Non-pigmented ciliary epithelial cell (primary cell): ENCODE measurements around the gene PCDHA8.
"Not testable (repeated sequence)": the region's sequence is repeated elsewhere in the genome, so short reads cannot be mapped to it uniquely, and the experiment has no call there.

Experiments
- DNase-seq: peaks from one replicate; pipeline ENCODE4 v3.0.0-alpha.2; 2010; ENCODE audit warnings: low read depth

The PCDHA8 gene, protein sequence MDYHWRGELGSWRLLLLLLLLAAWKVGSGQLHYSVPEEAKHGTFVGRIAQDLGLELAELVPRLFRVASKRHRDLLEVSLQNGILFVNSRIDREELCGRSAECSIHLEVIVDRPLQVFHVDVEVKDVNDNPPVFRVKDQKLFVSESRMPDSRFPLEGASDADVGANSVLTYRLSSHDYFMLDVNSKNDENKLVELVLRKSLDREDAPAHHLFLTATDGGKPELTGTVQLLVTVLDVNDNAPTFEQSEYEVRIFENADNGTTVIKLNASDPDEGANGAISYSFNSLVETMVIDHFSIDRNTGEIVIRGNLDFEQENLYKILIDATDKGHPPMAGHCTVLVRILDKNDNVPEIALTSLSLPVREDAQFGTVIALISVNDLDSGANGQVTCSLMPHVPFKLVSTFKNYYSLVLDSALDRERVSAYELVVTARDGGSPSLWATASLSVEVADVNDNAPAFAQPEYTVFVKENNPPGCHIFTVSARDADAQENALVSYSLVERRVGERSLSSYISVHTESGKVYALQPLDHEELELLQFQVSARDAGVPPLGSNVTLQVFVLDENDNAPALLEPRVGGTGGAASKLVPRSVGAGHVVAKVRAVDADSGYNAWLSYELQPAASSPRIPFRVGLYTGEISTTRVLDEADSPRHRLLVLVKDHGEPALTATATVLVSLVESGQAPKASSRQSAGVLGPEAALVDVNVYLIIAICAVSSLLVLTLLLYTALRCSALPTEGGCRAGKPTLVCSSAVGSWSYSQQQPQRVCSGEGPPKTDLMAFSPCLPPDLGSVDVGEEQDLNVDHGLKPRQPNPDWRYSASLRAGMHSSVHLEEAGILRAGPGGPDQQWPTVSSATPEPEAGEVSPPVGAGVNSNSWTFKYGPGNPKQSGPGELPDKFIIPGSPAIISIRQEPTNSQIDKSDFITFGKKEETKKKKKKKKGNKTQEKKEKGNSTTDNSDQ

DNA sequence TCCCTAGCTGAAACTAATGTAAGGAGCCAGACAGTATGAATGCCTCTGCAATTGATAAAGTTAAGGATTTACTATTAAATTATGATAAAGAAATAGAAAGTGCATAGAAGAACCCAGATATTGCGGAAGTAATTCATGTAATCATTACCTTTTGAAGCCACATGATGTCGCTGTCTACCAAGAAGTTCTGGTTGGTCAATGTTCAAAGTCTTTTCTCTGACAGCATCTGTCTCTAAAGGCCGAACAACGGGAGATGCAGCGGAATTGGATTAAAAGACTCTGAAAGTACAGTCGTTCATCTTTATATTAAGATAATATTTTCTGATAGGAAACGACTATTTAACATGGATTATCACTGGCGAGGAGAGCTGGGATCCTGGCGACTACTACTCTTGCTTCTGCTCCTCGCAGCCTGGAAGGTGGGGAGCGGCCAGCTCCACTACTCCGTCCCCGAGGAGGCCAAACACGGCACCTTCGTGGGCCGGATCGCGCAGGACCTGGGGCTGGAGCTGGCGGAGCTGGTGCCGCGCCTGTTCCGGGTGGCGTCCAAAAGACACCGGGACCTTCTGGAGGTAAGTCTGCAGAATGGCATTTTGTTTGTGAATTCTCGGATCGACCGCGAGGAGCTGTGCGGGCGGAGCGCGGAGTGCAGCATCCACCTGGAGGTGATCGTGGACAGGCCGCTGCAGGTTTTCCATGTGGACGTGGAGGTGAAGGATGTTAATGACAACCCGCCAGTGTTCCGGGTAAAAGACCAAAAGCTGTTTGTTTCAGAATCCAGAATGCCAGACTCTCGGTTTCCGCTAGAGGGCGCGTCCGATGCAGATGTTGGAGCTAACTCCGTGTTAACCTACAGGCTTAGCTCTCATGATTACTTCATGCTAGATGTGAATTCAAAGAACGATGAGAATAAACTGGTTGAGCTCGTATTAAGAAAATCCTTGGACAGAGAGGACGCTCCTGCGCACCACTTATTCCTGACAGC is at the start of gene PCDHA8:
Gene PCDHA8 (plus strand): TSS at position 210 of the 985 bp plus-strand sequence. CDS start 135 bp downstream, at position 345.
- DNase-seq, result no peak

DNA sequence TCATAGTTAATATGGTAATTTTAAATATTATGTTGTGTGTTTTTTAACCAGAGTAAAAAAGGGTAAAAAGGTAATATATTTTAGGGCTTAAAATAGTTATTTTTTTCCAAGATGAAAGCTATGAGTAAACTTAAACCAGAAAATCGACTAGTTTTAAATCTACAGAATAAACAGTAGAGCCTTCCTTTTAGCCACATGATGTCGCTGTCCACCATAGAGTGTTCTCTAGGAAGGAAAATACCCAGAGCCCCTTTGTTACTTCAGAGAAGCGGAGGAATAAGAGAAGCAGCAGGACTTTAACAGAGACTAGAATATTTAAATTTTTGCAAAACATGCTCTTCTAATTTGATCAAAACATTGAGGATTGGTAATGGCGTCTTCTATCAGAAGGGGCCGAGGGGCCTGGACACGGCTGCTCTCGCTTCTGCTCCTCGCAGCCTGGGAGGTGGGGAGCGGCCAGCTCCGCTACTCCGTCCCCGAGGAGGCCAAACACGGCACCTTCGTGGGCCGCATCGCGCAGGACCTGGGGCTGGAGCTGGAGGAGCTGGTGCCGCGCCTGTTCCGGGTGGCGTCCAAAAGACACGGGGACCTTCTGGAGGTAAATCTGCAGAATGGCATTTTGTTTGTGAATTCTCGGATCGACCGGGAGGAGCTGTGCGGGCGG is 46.3 kb upstream of the PCDHA8 start, which contains the start of gene PCDHA2:
Gene PCDHA2 (plus strand): TSS at position 258 of the 664 bp plus-strand sequence.
- no peak for DNase-seq

DNA sequence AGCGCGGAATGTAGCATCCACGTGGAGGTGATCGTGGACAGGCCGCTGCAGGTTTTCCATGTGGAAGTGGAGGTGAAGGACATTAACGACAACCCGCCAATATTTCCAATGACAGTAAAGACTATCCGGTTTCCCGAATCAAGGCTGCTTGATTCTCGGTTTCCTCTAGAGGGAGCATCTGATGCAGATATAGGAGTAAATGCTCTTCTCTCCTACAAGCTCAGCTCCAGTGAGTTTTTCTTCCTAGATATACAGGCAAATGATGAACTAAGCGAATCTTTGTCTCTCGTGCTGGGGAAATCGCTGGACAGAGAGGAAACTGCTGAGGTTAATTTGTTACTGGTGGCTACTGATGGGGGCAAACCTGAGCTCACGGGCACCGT is 45.7 kb upstream of the PCDHA8 start:
- no peak for DNase-seq

DNA sequence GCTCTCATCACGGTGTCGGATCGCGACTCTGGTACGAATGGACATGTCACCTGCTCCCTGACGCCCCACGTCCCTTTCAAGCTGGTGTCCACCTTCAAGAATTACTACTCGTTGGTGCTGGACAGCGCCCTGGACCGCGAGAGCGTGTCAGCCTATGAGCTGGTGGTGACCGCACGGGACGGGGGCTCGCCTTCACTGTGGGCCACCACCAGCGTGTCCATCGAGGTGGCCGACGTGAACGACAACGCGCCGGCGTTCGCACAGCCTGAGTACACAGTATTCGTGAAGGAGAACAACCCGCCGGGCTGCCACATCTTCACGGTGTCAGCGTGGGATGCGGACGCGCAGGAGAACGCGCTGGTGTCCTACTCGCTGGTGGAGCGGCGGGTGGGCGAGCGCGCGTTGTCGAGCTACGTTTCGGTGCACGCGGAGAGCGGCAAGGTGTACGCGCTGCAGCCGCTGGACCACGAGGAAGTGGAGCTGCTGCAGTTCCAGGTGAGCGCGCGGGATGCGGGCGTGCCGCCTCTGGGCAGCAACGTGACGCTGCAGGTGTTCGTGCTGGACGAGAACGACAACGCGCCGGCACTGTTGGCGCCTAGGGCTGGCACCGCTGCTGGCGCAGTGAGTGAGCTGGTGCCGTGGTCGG is 44.8 kb upstream of the PCDHA8 start:
- not testable (repeated sequence) for DNase-seq

DNA sequence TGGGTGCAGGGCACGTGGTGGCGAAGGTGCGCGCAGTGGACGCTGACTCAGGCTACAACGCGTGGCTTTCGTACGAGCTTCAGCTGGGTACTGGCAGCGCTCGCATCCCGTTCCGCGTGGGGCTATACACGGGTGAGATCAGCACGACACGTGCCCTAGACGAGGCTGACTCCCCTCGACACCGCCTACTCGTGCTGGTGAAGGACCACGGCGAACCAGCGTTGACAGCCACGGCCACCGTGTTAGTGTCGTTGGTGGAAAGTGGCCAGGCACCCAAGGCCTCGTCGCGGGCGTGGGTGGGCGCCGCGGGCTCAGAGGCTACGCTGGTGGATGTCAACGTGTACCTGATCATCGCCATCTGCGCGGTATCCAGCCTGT is 44.3 kb upstream of the PCDHA8 start:
- DNase-seq, result no peak

DNA sequence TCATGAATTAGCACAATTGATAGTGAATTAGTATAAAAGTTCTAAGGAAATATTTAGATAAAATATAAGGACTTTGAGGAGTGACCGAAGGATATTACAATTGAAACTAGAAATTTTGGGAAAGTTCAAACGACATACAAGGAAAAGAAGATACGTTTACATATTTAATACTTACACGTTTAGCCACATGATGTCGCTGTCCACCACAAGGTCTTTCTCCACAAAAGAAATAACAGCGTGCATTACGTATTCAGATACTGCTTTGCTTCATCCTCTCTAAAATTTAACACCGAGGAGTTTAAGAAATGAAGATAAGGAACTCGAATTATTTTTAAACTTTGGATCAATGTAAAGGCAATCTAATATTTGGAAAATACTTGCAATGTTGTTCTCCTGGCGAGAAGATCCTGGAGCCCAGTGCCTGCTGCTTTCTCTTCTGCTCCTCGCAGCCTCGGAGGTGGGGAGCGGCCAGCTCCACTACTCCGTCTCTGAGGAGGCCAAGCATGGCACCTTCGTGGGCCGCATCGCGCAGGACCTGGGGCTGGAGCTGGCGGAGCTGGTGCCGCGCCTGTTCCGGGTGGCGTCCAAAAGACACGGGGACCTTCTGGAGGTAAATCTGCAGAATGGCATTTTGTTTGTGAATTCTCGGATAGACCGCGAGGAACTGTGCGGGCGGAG is 40.0 kb upstream of the PCDHA8 start, which contains the start of gene PCDHA3:
Gene PCDHA3 (plus strand): TSS at position 242 of the 678 bp plus-strand sequence.
- DNase-seq, result no peak

DNA sequence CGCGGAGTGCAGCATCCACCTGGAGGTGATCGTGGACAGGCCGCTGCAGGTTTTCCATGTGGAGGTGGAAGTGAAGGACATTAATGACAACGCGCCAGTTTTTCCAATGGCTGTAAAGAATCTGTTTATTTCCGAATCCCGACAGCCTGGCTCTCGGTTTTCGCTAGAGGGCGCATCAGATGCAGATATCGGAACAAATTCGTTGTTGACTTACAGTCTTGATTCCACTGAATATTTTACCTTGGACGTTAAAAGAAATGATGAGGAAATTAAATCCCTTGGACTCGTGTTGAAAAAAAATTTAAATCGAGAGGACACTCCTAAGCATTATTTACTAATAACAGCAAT is 39.5 kb upstream of the PCDHA8 start:
- DNase-seq, result no peak

DNA sequence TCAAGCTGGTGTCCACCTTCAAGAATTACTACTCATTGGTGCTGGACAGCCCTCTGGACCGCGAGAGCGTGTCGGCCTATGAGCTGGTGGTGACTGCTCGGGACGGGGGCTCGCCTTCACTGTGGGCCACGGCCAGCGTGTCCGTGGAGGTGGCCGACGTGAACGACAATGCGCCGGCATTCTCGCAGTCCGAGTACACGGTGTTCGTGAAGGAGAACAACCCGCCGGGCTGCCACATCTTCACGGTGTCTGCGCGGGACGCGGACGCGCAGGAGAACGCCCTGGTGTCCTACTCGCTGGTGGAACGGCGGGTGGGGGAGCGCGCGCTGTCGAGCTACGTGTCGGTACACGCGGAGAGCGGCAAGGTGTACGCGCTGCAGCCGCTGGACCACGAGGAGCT is 38.6 kb upstream of the PCDHA8 start:
- DNase-seq, result not testable (repeated sequence)

DNA sequence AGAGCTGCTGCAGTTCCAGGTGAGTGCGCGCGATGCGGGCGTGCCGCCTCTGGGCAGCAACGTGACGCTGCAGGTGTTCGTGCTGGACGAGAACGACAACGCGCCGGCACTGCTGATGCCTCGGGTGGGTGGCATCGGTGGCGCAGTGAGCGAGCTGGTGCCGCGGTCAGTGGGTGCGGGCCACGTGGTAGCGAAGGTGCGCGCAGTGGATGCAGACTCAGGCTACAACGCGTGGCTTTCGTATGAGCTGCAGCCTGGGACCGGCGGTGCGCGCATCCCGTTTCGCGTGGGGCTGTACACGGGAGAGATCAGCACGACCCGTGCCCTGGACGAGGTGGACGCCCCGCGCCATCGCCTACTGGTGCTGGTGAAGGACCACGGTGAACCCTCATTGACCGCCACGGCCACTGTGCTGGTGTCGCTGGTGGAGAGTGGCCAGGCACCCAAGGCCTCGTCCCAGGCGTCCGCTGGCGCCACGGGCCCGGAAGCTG is 38.2 kb upstream of the PCDHA8 start:
- no peak for DNase-seq

DNA sequence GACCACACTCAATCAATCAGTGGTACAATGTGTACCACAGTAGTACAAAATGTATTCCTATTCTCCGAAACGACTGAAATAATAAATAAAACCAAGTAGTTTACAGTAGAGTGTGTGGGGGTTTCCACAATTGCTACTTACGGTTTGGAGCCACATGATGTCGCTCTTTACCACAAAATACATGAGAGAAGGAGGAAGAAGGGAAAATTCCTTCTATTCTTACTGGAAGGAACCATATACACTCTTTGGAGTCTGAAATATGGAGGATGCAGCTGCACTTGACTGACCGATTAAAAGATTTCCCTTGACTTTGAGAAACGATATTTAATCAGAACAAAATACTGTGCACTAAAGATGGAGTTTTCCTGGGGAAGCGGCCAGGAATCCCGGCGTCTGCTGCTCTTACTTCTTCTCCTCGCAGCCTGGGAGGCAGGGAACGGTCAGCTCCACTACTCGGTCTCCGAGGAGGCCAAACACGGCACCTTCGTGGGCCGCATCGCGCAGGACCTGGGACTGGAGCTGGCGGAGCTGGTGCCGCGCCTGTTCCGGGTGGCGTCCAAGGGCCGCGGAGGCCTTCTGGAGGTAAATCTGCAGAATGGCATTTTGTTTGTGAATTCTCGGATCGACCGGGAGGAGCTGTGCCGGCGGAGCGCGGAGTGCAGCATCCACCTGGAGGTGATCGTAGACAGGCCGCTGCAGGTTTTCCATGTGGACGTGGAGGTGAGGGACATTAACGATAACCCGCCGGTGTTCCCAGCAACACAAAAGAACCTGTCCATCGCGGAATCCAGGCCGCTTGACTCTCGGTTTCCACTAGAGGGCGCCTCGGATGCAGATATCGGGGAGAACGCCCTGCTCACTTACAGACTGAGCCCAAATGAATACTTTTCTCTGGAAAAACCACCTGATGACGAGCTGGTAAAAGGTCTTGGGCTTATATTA is 33.9 kb upstream of the PCDHA8 start, which contains the start of gene PCDHA4:
Gene PCDHA4 (plus strand): TSS at position 235 of the 942 bp plus-strand sequence.
- DNase-seq, result no peak

DNA sequence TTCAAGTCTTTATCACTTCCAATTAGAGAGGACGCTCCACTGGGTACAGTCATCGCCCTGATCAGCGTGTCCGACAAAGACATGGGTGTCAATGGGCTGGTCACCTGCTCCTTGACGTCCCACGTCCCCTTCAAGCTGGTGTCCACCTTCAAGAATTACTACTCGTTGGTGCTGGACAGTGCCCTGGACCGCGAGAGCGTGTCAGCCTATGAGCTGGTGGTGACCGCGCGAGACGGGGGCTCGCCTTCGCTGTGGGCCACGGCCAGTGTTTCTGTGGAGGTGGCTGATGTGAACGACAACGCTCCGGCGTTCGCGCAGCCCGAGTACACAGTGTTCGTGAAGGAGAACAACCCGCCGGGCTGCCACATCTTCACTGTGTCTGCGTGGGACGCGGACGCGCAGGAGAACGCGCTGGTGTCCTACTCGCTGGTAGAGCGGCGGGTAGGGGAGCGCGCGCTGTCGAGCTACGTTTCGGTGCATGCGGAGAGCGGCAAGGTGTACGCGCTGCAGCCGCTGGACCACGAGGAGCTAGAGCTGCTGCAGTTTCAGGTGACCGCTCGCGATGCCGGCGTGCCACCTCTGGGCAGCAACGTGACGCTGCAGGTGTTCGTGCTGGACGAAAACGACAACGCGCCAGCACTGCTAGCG is 32.6 kb upstream of the PCDHA8 start:
- DNase-seq, result not testable (repeated sequence)

DNA sequence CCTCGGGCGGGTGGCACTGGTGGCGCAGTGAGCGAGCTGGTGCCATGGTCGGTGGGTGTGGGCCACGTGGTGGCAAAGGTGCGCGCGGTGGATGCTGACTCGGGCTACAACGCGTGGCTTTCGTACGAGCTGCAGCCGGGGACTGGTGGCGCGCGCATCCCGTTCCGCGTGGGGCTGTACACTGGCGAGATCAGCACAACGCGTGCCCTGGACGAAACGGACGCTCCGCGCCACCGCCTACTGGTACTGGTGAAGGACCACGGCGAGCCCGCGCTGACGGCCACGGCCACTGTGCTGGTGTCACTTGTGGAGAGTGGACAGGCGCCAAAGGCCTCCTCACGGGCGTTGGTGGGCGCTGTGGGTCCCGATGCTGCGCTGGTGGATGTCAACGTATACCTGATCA is 32.1 kb upstream of the PCDHA8 start:
- no peak for DNase-seq

DNA sequence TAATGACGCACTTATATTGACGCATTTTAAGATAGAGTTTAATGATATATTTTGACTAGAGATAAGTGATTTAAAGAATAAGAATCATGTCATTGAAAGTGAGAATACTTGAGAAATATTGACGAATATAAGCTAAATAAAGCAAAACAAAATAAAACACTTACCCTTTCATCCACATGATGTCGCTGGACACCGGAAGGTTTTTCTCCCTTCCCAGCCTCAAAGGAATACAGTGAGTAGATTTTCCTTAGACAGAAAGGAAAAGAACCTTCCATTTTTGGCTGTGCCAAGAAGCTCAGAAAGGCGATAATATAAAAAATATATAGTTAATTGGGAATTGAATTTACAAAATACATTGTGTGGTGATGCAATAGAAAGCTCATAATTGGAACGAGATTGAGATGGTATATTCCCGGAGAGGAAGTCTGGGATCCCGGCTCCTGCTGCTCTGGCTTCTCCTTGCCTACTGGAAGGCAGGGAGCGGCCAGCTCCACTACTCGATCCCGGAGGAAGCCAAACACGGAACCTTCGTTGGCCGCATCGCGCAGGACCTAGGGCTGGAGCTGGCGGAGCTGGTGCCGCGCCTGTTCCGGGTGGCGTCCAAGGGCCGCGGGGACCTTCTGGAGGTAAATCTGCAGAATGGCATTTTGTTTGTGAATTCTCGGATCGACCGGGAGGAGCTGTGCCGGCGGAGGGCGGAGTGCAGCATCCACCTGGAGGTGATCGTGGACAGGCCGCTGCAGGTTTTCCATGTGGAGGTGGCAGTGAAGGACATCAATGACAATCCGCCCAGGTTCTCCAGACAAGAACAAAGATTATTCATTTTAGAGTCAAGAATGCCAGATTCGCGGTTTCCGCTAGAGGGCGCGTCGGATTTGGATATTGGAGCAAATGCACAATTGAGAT is 19.4 kb upstream of the PCDHA8 start, which contains the start of gene PCDHA5:
Gene PCDHA5 (plus strand): TSS at position 239 of the 906 bp plus-strand sequence.
- DNase-seq, result no peak

DNA sequence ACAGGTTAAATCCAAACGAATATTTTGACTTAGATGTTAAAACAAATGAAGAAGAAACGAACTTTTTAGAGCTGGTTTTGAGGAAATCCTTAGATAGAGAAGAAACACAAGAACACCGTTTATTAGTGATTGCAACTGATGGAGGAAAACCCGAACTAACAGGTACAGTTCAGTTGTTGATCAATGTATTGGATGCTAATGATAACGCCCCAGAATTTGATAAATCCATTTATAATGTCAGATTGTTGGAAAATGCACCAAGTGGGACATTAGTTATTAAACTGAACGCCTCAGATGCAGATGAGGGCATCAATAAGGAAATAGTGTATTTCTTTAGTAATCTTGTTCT is 18.7 kb upstream of the PCDHA8 start:
- DNase-seq, result no peak

DNA sequence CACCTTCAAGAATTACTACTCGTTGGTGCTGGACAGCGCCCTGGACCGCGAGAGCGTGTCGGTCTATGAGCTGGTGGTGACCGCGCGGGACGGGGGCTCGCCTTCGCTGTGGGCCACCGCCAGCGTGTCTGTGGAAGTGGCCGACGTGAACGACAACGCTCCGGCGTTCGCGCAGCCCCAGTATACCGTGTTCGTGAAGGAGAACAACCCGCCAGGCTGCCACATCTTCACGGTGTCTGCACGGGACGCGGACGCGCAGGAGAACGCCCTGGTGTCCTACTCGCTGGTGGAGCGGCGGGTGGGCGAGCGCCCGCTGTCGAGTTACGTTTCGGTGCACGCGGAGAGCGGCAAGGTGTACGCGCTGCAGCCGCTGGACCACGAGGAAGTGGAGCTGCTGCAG is 18.0 kb upstream of the PCDHA8 start:
- DNase-seq, result not testable (repeated sequence)

DNA sequence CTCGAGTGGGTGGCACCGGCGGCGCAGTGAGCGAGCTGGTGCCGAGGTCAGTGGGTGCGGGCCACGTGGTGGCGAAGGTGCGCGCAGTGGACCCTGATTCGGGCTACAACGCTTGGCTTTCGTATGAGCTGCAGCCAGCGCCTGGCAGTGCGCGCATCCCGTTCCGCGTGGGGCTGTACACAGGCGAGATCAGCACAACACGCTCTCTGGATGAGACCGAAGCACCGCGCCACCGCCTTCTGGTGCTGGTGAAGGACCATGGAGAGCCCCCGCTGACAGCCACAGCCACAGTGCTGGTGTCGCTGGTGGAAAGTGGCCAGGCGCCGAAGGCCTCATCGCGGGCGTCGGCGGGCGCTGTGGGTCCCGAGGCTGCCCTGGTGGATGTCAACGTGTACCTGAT is 17.5 kb upstream of the PCDHA8 start:
- no peak for DNase-seq
